Activated T-helper 9 cell treated with anti-CD3 and anti-CD28 coated beads, Interleukin-2, amount 50 U/mL, for 16 hours (primary cell): Measurements from ENCODE around the gene FOXO1.
"Not testable (repeated sequence)": the region's sequence is repeated elsewhere in the genome, so short reads cannot be mapped to it uniquely, and the experiment has no call there.

Experiments used
- DNase-seq: peaks from one replicate; pipeline ENCODE4 v3.0.0-alpha.2; 2020; ENCODE audit warnings: low read depth

Gene FOXO1

DNA sequence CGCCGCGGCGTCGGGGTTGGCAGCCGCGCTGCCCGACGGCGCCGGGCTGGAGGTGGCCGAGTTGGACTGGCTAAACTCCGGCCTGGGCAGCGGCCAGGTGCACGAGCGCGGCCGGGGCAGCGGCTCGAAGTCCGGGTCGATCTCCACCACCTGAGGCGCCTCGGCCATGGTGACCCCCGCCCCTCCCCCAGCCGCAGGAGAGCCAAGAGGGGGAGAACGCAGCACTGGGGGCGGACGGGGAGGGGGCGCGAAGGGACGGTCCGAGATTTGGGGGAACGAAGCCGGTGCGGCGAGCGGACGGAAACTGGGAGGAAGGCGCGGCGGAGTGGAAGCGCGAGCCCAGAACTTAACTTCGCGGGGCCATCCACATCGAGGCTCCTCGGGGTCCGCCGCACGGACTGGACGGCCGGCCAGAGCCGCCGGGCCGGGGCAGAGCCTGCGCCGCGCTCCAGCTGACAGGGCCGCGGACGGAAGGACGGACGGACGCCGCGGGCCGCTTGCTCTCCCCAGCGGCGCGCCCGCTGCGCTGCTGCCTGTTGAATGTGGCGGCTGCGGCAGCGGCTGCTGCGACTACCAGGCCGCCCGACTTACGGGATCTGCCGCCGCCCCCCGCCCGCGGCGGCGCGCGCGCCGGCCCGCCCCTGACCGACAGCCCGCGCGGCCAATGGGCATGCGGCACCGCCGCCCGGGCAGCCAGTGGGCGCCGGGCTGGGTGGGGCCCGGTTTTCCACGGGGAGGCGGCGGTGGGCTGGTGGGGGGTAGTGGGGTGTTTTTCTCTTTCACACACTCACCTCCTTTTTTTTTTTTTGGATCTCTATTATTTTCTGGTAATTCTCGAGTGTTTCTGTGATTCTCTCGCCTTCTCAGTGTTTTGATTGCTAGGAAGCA is at the start of gene FOXO1:
FOXO1 (minus strand) TSS at position 597 of the 888 bp plus-strand sequence; CDS start at position 168, 429 bp downstream.
- DNase-seq, result peak; percentile 85

DNA sequence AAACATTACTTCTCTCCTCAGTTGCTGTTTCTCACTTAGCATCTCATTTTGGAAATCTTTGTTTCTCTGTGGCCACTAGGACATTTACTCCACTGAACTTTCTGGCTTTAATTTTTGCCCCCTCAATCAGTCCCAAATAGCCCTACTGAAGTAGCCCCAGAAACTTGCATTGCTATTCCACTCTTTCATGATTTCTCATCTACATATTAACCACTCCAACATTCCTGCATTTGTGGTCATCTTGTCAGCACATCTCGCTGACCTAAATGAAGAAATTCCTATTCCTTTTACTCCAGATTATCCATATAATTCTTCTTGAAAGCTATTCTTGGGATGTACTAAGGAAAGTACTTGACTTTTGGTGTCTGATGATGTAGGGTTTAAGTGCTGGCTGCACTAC is 48.0 kb upstream of the FOXO1 start:
- not testable (repeated sequence) for DNase-seq

DNA sequence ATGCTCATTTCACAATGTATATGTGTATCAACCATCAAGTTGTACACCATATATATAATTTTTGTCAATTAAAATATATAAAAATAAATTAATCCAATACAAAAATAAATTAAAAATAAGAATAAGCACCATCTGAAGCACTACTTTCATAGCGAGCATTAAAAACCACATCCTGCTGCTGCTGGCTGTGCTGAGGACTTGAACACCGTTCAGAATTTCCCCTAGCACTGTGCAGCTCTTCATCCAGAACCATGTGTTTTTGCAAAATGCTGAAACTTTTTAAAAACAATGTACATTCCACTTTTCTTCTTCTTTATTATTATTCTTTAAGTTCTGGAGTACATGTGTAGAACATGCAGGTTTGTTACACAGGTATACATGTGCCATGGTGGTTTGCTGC is 40.0 kb upstream of the FOXO1 start:
- no peak for DNase-seq

DNA sequence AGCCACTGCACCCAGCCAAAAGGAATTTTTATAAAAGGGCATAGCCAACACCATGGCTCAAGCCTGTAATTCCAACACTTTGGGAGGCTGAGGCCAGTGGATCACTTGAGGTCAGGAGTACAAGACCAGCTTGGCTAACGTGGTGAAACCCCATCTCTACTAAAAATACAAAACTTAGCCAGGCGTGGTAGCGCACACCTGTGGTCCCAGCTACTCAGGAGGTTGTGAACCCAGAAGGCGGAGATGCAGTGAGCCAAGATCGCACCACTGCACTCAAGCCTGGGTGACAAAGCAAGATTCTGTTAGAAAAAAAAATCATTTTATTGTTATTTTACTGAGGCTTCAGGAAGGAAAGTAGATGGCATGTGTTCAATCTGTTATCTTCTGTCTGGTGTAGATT is 31.3 kb upstream of the FOXO1 start:
- no peak for DNase-seq

DNA sequence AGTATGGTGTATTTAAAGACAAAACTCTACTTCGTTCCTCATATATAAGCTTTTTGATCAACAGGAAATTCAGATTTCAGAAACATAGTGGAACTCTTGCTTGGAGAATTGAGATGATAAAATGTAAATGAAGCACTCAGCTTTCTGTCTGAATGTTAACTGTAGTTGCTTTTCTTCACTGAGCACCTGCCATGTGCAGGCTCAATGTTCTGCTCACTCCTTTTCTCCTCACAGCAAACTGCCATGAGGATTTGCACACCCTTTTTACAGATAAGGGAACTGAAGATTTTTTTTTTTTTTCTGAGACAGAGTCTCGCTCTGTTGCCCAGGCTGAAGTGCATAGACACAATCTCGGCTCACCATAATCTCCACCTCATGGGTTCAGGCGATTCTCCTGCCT is 28.0 kb upstream of the FOXO1 start:
- DNase-seq, result no peak

DNA sequence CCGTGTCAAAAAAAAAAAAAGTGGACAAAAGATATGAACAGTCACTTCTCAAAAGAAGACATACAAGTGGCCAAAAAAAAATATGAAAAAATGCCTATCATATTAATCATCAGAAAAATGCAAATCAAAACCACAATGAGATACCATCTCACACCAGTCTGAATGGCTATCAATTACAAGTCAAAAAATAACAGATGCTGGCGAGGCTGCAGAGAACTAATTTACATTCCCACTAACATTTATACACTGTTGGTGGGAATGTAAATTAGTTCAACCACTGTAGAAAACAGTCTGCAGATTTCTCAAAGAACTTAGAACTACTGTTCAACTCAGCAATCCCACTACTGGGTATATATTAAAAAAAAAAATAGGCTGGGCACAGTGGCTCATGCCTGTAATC is 26.5 kb upstream of the FOXO1 start:
- no peak for DNase-seq

DNA sequence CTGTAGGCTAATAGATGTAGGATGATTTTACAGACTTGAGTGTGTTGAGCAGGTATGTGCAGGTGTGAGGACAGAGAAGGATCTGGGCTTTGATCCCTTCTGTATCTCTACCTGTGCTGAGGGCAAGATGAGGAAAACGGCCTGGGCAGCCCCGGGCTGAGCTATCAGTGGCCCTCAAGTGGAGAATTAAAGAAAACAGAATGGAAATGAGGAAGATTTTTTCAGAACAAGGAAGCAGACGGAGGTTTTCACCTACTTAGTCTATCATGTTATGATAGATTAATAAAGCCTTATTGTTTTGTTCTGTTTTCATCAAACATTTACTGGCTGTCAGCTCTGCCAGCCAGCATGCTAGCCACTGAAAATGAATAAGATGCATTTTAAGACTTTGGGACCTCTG is 22.3 kb upstream of the FOXO1 start:
- no peak for DNase-seq

DNA sequence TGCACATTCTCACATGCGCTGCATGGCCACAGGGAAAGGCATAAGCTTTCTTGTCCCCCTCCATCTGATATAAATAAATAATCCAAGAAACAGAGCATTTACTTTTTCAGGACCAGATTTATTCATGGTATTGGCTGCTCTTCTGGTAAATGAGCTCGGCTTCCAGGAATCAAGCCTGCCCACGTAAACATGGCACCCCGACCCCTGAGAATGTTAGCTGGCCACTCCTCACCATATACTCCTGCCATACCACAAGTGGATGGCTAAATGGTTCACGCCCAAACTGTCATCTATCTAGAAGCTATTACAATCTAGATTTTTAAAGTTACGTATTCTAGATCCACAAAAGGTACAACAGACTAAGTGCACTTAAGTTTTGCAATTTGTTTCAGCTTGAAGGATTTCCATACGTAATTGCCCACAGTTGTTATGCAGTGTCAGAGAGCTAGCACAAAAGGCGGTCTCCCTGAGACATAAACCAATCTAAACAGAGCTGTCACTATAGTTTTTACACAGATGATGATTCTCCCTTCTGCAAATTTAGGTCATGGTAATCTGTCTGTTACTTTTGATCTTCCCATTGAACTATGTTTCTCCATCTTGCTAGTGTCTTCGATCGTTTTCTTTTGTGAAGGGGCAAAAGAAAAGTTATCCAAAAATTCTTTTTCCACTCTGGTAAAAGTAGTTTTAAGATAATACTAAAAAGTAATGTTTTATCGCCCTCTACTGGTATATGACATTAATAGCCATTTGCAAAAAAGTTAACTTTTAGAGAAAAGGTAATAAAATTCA is 16.2 kb upstream of the FOXO1 start:
- DNase-seq, result no peak

DNA sequence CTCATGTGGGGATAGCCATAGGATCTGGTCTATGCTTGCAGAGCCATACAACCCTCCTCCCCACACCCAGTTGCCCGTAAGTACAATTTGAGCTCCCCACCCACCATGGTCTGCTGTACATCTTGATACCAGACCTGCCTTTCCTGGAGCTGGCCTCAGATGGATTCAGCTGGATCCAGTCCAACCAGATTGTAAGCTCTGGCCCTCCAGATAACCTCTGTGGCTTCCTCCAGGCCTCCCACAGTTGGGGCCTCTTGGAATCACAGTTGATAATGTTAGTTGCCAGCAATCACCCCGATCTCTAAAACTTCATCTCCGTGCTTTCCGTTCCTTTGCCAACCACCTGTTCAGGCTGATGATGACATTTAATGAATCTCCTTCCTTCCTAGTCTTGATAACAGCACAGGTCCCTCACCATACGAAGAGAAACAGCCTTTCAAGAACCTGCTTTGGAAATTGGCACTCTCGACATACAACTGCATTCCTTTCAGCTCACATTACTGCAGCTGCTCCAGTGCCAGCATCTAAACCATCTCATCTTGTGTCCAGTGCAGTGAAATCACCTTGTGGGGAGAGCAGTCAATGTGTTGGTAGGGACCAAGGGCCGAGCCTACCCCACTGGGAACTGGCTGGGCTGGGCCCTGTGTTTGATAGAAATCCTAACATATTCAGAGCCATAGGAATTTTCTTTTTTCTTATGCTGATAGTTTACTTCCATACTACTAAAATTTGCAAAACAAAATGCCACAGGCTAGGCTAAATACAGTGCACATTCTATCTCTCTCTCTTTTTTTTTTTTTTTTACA is 15.1 kb upstream of the FOXO1 start:
- no peak for DNase-seq

DNA sequence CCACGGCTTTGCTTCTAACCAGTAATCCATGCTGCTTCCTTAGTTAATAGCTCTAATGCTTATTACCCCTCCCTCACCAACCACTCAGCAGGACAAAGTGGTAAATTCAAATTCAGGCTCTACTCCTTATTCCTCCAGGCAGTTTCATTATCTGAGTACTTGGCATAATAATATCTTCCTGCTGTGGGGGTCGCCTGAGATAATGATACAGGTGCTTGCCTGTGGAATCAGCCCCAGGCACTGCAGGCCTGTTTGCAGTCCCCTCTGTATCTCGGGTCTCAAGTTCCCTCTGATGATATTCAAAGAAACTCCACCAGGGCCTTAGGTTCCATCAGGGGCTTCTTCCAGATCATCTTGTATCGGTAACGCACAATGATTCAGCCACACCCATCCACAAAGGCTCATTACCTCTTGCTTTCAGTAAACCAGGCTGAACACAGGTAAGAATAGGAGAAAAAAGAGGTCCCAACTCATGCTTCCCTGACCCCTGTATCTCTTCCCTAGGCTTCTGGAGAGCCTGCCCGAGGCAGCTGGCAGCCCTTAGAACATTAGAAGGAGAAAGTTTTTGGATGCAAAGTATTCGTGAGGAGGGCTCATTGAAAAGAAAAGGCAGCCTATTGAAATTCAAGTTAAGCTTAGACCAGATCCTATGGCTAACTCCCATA is 14.3 kb upstream of the FOXO1 start:
- no peak for DNase-seq

DNA sequence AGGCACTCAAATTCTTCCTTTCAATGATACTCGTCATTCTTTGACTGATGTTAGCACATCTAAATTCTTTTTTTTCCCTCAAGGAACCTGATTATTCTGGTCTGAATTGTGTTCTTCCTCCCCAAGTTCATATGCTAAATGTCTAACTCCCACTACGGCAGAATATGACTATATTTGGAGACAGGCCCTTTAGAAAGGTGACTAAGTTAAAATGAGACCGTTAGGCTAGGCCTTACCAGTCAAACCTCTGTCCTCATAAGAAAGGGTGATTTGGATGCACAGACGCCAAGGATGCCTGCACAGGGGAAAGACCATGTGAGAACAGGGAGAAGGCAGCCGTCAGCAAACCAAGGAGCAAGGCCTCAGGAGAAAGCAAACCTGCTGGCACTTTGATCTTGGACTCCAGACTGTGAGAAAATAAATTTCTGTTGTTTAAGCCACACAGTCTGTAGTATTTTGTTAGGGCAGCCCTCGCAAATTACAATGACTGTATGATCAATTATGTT is 13.1 kb upstream of the FOXO1 start:
- no peak for DNase-seq

DNA sequence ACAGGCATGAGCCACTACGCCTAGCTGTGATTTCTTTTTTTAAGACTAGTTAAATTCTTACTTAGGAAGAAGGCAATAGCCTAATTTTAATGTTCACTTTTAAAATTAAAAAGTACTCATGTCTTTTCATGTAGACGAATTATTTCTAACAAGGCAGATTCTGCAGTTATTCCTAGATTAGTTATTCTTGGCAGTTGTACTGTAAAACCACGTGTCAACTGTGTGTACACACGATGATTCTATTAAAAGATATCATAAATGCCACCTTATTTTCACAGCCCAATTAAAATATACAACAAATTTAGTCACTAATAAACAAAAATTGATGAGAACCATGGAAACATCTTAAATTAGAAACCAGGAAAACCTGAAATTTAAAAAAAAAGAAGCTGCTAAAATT is 10.6 kb upstream of the FOXO1 start:
- no peak for DNase-seq

DNA sequence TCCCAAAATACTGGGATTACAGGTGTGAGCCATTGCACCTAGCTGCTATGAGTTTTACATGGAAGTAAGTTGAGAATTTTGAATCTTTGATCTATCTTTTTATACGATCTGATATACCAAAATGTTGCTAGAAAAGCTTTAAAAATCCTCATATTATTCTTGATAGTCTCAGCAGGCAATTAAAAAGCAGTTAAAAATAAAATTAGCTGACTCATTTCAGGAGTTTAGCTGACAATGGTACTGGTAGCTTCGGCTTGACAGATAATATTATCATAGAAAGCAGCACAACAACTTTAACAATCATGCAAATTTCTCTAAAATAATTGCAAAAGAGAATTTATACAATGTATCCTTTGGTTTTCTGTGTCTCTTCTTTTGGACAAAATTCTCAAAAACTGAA is 9.6 kb upstream of the FOXO1 start:
- DNase-seq, result no peak

DNA sequence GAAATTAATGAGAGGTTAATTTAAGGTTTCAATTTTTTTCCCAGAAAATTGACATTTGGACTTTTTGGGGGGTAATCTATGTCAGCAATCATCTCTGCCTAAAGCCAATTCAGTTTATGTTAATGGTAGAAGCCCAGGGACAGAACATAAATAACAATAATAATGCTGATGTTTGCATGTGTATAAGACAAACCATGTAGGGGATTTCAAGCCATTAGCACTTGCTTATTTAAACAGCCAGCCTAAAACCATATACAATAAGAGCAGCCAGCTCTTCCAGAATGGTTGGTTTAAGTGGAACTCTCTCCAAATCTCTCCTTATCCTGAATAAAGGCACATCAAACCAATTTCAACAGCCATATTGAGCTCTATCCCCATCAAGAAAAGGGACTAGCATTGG is 7.0 kb upstream of the FOXO1 start:
- DNase-seq, result no peak

DNA sequence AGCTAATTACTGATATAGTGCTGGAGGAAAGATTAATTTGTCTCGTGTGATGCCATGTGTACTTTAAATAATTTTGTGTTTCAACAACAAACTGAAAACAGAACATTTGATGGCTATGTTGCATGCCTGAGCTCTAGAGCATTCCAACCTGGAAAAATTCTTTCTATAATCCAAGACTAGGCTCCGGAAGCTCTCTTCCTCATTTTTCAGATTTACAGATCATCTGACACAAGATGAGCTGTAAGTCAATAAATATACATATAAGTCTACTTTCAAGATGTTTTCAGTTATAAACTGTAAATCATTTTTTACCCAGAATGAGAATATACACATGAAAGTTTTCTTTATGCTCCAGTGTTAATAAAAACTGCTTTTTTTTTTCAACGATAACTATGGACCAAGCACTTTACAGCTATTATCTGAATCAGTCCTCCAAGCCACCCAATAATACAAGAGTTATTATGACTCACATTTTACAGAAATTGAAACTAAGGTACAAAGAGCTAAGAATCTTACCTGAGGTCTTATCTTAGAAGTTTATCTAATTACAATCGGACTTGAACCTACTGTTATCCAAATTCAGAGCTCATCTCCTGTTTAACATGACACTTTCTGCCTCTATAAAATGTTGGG is 6.4 kb upstream of the FOXO1 start:
- DNase-seq, result no peak

DNA sequence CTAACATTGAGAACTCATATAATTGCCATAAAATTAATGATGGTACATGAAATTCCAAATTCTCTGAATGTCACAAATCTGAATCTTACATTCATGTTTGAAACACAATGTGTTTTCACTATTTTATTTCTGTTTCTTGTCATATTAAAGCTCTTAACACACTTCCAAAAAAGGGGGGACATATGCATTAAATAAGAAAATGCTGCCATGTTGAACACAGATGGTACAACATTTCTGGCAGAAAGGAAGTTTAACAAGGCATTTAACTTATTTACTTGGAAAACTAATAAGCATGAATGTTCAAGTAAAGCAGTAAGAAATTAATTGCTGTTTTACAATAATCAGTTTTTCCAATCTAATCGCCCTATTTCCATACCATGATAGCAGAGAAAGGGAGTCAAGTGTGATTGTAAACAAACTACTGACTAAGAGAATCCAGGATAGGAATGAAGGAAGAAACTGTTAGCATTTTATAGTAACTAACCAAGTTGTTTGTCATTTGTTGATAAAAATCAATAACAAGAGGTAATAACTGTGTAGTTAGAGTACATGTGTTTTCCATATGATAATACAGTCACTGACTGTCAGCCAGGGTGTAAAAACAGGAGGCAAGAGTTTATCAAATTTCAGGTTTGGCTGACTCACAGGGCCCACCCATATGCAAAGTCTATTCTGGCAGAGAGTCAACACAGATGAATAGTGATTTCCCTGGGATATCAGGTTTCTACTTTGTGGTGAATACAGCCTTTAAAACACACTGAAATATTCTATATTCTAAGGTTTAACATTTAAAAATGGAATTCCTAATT is 5.7 kb upstream of the FOXO1 start:
- DNase-seq, result no peak

DNA sequence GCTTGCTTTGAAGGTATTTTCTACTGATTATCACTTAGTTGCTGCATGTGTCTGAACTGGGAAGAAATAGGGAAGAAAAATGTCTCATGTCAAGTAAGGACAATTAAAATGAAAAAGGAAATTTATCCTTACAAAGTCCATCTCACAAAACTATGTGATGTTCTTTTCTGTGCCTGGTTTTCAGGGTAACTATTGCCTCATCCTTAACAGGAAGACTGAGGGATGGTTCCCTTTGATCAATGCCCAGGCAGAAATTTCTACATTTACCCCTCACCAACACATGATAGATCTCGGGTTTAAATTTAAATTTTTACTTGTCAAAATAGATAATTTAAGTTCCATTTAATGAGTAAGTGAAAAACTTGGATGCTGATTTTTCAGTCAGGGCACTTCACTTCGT is 3.9 kb upstream of the FOXO1 start:
- DNase-seq, result no peak

DNA sequence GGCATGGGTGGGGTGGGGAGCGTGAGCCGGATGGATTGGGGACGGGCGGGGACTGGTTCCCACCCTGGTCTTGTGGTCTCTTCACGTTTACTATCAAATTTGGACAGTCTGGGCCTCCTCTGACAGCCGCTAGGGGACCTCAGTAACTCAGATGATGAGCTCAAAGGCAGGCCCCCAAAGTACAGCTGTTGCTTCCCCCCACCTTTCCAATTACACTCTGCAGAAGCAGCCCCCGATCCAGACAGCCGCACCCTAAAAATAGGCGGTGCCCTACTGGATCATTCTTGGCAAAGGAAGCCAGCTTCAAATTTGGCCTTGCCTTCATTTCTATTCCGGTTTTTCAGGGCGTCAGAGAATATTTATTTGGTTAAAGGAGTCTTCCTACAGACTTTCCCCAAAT is 1.9 kb upstream of the FOXO1 start:
- DNase-seq, result no peak

DNA sequence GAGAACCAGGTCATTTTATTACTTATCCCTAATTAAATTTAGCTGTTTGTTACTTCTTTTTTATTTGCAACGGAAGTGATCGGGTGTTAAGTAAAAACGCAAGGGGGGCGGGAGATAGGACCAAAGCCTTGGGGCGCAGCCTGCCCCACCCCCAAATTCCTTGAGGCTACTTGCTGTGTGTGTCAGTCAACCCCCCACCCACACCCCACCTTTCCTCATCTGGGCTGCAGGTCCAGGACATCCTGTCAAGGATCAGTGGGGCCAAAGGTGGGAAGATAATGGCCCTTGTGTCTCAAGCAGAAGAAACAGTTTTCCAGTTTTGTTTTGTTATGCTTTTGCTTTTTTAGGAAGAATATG is 1.2 kb upstream of the FOXO1 start:
- no peak for DNase-seq

DNA sequence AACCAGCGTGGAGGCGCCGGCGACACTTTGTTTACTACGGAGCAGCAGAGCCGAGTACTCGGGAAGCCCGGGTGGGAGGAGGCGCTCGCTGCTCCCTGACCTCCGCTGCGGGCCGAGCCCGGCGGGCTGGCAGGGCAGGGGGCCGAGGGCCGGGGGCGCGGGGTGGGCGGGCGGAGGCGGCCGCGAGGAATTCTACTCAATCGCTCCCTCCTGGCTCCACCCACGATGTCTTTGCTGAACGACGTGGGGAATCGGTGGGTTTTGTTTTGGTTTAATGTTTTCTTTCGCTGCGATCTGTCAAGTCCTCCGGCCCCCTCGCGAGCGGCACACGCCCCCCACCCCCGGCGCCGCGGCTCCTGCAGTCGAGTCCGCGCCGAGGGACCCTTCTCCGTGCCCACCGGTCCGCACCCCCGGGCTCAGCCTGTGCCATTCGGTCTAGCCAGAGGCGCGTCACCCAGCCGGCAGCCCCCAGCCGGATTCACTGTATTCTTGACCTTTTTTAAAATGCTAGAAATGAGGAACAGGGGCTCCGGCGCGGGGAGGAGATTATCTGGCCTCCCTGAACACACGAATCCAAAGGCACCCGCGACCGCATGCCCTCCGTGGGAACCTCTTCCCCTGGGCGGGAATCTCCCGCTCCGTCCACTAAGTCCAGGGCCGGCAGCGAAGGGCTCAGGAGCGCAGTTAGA is 636 bp upstream of the FOXO1 start:
- peak; percentile 22 for DNase-seq
